Kasumi-1 (cell line): ENCODE measurements around the gene BAZ1B.
"Not testable (repeated sequence)": the region's sequence is repeated elsewhere in the genome, so short reads cannot be mapped to it uniquely, and the experiment has no call there.

Experiments used
- DNase-seq, 2 experiments: peaks; one replicate each; lab custom pipeline; 2025; lab: John Stamatoyannopoulos, UW

BAZ1B gene

DNA sequence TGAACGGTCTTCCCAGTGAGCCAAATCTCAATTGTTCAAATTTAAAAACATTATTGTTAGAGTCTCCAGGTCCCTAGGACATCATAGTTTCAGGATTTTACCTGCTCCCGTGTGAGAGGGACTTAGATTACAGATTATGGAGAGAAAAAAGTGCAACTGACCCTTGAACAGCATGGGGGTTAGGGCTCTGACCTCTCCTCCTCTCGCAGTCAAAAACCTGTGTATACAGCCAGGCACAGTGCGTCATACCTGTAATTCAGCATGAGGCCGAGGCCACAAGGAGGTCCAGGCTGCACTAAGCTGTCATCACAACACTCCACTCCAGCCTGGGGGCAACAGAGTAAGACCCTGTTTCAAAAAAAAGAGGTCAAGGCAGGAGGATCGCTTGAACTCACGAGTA lies 25.5 kb downstream of the BAZ1B start:
- DNase-seq = no peak

DNA sequence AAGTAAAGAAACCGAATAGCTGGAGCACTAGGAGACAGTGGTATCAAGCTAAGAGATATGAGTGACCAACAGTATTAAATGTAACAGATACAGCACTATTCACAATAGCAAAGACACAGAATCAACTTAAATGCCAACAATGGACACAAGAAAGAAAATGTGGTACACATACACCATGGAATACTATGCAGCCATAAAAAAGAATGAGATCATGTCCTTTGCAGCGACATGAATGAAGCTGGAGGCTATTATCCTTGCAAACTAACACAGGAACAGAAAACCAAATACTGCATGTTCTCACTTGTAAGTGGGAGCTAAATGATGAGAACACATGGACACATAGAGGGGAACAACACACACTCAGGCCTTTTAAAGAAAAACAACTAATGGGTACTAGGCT lies 26.6 kb downstream of the BAZ1B start:
- DNase-seq = not testable (repeated sequence)

DNA sequence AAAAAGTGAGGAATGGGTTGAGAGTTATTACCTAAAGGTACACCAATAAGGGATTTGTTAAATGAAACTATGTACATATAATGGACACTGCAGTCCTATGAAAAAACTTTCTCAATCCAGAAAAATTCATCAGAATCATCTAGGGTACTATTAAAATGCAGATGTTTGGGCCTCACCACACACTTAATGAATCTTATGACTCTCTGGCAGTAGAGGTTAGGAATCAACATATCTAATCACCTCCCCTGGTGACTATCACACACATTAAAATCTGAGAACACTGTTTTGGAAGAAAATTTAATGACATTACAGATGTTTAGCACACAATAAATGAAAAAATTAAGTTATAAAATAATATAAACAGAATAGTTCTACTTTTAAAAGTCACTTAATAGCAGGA lies 32.1 kb downstream of the BAZ1B start:
- DNase-seq = no peak

DNA sequence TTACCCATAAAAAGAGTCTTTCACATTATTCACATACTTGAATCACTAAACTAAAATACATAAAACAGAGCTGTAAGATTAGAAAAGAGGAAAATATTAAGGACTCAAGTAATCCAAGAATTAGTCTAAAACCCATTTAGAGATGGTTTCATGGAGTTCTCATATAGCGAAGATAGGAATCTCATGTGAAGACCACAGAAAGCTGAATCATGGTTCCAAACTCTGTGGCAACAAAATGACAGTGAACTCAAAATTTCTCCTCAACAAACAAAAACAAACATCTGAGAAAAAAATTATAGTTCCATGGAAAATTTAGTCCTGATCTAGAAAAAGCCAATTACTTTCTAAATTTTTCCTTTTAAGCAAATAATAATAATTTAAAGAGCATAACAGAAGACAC lies 34.6 kb downstream of the BAZ1B start:
- DNase-seq = no peak

- DNase-seq = no peak
Measured at GRCh38 chr7:73483171-73483570, 38.9 kb downstream of the BAZ1B start.

DNA sequence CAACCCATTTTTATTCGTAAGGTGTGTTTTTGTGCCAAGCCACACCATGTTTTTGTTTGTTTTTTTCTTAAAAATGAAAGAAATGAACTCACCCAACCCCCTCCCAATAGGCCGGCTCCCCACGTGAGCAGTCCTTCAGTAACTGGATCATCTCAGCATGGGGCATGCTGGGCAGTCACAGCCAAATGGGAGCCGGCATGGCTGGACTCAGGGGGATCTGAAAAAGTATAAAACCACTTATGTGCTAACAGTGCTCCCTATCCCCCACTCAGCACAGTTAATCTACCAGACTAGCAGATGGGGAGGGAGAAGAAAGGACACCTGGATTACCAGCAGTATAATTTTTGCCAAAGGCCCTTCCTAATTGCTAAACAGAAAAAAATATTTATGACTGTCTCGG lies 39.3 kb downstream of the BAZ1B start:
- DNase-seq = no peak

- not testable (repeated sequence) for DNase-seq
Measured at GRCh38 chr7:73481521-73481920, 40.6 kb downstream of the BAZ1B start.

- no peak for DNase-seq
Measured at GRCh38 chr7:73478549-73478948, 43.5 kb downstream of the BAZ1B start.

DNA sequence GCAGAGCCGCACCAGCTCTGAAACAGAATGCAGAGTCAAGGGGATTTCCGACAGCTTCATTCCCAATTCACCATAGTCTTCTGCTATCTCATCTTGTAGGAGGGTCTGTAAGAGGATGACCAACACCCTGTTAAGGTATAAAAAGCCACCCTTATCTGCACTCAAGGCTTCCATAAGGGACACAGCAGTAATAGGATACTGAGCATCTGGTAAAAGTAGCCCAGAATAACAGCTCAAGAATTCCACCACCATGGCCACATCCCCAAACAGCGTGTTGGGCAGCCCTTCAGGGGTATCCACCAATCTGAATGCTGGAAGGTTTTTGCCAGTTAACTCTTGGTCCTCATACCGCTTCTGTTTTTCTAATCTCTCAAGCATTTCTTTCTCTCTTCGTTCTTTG lies 44.7 kb downstream of the BAZ1B start:
- DNase-seq = no peak

- no peak for DNase-seq
Measured at GRCh38 chr7:73470208-73470607, 51.9 kb downstream of the BAZ1B start.

- DNase-seq = not testable (repeated sequence)
Measured at GRCh38 chr7:73467046-73467445, 55.0 kb downstream of the BAZ1B start.

DNA sequence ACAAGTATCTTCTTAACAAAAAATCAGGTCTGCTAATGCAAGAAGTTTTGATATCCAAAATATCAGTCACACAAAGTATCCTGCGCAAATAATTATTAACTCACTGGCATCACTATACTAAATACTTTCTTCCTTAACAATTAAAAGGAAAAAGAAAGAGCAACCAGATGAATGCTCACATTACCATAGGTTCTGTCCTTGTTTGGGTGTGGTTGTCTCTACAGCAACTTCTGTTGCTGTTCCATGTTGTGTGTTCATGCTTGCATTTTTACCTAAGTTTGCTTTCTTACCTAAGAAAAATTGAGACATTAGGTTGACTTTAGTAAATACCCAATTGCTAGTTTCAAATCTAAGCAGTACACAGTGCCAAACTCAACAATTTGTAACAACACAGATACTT lies 56.0 kb downstream of the BAZ1B start:
- DNase-seq = no peak

- no peak for DNase-seq
Measured at GRCh38 chr7:73463966-73464365, 58.1 kb downstream of the BAZ1B start.

DNA sequence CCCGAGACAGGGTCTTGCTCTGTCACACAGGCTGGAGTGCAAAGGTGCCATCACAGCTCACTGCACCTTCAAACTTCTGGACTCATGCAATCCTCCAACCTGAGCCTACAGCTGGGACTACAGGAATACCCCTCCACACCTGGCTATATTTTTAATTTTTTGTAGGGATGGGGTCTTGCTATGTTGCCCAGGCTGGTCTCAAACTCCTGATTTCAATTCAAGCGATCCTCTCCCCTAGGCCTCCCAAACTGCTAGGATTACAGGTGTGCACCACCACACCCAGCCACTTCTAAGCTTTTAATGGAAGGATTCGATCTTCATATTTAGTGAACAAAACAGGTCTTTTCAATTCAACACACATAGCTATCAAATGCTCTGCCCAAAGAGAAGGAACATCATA lies 58.8 kb downstream of the BAZ1B start:
- DNase-seq = no peak

DNA sequence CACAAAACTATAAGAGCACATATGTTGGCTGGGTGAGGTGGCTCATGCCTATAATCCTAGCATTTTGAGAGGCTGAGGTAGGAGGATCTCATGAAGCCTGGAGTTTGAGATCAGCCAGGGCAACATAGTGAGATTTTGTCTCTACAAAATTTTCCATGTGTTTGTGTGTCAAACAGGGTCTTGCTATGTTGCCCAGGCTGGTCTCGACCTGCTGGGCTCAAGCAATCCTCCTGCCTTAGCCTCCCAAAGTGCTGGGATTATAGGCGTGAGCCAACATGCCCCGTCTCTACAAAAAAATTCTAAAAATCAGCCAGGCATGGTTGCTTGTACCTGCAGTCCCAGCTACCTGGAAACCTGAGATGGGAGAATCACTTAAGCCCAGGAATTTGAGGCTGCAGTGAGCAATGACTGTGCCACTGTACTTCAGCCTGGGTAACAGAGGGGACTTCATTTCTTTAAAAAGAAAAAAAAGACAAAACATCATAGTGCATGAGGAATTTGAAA lies 60.3 kb downstream of the BAZ1B start:
- no peak for DNase-seq

- no peak for DNase-seq
Measured at GRCh38 chr7:73454424-73454823, 67.7 kb downstream of the BAZ1B start.

- no peak for DNase-seq
Measured at GRCh38 chr7:73452999-73453635, 69.0 kb downstream of the BAZ1B start.

DNA sequence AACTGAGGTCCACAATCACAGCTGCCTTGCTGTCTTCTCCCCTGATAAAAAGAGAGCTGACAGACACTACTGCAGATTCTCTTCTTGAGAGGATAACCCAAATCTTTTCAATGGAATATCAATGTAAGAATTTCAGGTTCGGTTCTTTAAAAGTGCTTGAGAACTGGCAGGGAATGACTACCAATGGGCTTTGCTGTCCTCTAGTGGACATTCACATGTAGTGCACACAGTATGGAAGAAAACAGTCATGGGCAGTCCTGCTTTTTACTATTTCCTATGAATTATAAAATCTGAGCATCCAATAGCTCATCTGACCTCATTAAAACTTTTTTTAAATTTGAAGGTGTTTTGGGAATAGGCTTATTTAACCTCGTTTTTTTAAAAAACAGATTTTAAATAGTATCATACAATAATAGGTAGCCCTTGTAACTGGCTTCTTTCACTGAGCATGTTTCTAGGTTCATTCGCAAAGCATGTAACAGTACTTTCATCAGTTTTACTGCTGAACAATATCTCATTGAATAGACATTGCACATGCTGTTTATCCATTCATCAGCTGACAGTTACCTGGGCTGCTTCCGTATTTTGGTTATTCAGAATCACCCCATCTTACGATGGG lies 70.2 kb downstream of the BAZ1B start:
- DNase-seq = peak; percentile 80 to 81

- no peak for DNase-seq
Measured at GRCh38 chr7:73449422-73449821, 72.7 kb downstream of the BAZ1B start.

DNA sequence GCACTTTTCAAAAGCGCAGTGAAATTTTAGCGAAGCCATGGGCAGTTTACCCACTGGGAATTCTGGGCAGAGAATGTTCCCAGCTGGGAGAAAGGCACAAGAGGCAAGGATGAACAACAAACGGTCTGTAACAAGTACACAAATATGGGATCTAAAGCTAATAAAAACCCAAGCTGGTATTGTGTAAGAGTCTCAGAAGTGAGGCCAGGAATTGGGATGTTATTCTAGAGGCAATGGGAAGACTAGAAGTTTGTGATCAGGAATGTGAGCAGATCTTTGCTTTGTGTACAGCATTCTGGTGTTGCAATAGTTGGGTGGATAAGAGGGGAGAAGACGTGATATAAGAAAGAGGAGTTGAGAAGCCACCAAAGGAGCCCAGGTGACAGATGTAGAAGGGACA lies 73.5 kb downstream of the BAZ1B start:
- DNase-seq = no peak

- DNase-seq = no peak
Measured at GRCh38 chr7:73447121-73447733, 74.9 kb downstream of the BAZ1B start.

DNA sequence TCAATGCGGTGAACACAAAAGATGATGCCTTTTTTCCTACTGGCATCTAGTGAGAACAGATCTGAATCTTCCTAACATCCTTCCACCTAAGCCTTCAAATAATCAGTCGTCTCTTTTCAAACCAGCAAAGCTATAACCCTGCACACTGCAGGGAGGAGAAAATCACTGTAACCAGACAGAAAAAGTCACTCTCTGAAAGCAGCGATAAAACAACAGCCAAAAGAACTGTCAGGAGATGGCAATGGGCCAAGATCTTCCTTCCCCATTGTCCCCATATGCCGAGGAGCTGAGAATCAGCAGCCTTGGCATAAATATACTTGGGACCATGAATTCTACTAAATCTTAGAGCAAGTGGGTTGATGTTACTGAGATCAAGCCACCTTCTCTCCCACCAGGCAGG lies 75.4 kb downstream of the BAZ1B start:
- DNase-seq = no peak

- DNase-seq = no peak
Measured at GRCh38 chr7:73443548-73444255, 78.4 kb downstream of the BAZ1B start.
